T-helper 1 cell (primary cell): ENCODE results near the gene SUCLG2.

Experiments used
- DNase-seq, 5 donors: peaks; one replicate each; pipeline ENCODE4 v3.0.0-alpha.2; 2012 to 2020
- total RNA-seq, 4 donors: gene quantifications; one replicate each; lab custom pipeline; 2026; lab: John Stamatoyannopoulos, UW

SUCLG2 gene, protein sequence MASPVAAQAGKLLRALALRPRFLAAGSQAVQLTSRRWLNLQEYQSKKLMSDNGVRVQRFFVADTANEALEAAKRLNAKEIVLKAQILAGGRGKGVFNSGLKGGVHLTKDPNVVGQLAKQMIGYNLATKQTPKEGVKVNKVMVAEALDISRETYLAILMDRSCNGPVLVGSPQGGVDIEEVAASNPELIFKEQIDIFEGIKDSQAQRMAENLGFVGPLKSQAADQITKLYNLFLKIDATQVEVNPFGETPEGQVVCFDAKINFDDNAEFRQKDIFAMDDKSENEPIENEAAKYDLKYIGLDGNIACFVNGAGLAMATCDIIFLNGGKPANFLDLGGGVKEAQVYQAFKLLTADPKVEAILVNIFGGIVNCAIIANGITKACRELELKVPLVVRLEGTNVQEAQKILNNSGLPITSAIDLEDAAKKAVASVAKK
- total RNA-seq: 68.6 to 84.9 (median 74.3) reads per million in 4 donors

DNA sequence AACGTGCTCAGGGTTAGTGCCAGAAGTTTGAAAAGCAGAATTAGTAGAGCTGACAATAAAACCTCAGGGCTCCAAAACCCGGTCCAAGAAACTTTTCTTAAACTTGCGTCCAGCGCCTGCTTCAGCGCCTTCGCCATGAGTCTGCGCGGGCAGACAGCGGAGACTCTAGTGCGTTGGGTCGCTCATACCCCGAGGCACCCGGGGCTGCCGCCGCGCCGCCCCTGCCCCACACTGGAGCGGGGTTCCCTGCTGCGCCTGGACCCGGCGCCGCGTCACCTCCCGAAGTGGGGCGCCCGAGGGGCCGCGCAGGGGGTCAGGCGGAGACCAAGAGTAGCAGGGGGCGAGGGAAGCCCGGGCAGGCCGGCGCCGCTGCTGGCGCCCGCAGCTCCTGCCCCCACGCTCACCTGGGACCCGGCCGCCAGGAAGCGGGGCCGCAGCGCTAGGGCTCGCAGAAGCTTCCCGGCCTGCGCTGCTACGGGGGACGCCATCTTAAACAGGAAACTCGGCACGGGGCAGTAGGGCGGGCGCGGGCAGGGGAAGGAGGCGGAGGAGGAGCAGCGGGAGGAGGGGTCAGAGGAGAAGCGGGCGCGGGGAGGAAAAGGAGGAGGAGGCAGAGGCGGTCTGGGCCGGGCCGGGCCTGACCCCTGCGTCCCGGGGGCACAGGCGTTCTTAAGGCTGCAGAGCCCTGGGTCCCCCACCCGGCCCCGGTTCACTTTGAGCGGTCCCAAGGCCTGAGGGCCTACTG lies at the start of gene SUCLG2:
Gene SUCLG2 (minus strand): TSS at position 514 of the 745 bp plus-strand sequence. CDS start 26 bp downstream, at position 488.
- peak; percentile 69 to 85 (median 74) for DNase-seq

DNA sequence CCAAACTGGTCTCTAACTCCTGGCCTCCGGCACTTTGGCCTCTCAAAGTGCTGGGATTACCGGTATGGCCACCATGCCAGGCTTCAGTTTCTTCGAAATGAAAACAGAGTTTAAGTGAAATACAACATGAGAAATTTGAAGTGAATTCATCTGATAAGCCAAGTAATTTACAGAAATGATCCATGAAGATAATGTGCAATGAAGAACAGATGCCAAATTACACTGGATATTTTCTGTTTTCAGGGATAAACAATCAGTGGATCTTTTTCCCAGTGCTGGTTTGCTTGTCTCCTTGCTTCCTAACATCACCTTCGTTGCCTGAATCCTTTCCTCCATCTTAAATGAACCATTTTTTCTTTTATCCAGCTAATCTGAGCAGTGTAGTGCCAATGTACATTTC lies 46.2 kb upstream of the SUCLG2 start:
- DNase-seq: no peak

DNA sequence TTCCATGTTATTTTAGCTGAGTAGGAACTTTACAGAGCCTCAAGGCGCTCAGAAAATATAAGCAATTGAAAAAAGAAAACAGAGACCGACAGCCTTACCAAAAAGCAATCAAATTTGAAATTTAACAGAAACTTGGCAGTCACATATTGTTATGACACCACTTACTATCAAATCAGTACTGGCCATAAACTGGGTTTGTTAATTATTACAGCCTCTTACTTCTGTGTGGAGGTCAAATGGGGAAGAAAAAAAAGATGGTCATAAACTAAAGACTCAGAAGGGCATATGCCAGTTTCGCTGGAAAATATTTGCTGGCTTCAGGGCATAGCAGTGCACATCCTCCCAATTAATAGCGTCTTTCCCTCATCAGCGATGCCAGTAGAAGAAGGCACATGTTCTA lies 45.5 kb upstream of the SUCLG2 start:
- DNase-seq: no peak

DNA sequence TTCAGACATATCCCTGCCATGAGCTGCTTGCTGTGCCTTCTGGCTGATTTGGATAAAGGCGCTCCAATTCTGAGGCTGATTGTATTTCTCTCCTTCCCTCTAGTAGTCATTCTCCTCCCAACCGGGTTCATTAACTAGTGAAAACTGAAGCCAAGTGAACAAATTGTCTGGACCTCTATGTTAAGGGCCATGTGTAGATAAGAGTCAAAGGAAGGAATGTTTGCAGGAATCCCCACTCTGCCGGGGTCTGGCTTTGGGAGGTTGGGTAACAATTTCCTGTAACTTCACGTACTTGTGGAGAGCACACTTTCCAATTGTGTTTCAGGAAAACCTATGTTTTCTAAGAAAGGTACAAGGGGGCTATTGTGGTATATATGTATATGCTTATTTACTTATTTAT lies 38.2 kb upstream of the SUCLG2 start:
- DNase-seq: no peak

DNA sequence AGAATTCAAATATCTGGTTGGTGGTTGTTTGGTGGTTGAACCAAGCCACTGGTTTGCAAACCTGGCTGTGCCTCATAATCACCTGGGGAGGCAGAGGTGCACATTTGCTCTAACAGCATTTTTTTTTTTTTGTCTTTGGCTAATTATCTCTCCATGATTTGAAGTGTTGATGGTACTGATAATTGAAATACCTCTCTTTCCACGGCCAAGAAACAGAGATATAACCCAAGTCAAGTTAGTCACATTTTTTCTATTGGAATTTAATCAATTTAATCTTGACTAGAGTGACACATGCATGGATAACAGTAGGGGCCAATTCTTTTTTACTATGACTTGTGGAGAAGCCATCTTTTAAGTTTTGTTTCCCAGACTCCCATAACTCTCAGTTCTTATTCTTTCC lies 37.5 kb upstream of the SUCLG2 start:
- no peak for DNase-seq

DNA sequence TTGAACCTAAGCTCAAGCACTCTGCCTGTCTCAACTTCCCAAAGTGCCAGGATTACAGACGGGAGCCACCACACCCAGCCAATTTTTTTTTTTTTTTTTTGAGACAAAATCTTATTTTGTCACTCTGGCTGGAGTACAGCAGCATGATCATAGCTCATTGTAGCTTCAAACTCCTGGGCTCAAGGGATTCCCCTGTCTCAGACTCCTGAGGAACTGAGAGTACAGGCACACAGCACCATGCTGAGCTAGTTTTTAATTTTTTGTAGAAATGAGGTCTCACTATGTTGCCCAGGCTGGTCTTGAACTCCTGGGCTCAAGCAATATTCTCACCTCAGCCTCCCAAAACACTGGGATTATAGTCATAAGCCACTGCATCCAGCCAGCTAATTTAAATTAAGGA lies 36.8 kb upstream of the SUCLG2 start:
- no peak for DNase-seq

DNA sequence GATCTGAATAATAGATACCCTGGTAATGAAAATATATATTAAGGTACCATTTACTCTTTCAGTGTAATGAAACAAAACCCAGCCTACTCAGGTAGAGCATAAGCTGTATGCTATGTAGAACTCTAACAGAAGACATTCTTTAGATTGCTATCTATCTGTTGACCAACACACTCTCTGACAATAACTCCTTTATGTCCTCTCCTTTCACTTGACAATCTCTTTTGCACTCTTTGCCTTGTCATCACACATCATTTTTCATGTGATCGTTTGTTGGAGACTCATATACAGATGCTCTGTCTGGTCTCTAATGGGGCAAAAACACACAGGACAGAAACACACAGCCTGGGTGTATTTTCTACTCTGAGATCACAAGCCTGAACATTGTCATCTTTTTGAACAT lies 35.4 kb upstream of the SUCLG2 start:
- no peak for DNase-seq

DNA sequence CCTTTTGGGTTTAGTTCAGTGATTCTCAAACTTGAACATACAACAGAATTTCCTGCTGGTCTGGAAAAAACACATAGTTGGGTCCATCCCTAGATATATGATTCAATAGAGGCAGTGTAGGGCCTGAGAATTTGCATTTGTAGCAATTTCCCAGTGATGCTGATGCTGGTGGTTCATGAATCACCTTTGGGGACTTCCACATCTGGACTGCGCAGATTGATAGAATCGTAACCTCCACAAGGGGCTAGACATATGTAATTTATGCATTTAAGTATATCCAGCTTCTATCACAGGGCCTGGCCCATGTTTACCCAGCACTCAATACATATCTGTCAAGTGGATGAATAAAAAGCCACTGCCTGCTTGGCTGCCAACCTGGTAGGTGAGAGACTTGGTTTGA lies 33.8 kb upstream of the SUCLG2 start:
- no peak for DNase-seq

DNA sequence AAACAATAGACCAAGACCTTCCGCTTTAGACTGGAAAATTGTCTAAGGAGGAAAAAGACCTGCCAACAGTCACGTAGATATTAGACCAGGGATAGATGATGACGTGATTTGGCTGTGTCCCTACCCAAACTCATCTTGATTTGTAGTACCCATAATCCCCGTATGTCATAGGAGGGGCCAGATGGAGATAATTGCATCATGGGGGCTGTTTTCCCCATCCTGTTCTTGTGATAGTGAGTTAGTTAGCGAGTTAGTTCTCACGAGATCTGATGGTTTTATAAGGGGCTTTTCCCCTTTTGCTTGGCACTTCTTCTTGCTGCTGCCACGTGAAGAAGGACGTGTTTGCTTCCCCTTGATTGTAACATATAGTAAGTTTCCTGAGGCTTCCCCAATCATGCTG lies 31.7 kb upstream of the SUCLG2 start:
- DNase-seq: no peak

DNA sequence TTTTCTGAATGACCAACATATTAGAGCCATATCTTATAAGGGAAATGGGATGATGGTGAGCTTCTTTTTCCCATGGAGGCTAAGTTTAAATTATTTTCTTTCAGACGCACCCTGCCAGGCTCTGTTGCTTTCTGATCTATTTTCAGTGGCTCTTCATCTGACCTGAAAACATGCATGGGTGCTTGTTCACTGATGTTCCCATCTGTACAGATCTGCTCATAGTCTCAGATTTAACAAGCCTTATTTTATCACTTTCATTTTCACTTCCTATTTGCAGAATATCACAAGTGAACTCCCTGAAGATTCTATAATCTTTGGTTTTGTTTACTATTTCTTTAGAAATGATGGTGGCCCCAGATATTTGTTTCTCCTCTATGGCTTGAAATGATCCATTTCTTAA lies 31.1 kb upstream of the SUCLG2 start:
- peak in 1 of 5 donors; percentile 21 for DNase-seq

DNA sequence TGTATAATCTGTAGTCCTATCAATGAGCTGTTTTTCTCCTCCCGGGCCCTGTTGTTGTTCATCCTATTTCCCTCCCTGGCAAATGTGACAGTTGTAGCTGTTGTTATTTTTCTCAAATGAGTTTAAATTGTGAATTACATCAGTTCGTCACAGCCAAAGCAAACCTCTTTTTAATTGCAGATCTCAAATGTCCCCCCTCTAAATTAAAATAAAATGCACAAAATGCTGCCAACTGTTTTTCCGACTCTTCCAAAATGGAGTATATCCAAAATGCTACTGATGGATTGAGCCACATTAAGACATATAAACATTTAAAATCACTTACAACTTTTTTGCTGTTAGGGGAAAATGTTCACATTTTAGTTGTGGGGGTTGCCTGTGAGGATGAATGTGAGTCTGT lies 29.8 kb upstream of the SUCLG2 start:
- no peak for DNase-seq

DNA sequence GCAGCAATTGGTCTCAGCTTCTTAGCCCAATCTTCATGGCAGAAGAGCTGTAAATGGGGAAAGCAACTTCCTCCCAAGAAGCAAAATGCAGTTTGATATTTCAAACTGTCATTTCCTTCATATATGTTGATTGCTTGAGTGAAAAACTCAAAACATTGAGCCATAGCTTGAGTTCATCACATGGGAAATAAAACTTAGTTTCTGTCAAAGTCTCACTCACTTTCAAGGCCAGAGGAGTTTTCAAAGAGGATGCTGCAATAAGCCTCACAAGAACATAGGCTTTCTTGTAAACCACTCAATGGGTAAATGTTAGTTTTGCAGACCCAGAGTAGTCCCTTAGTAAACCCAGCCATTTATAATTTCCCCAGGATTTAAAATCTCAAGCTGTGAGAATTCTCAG lies 29.1 kb upstream of the SUCLG2 start:
- DNase-seq: no peak

DNA sequence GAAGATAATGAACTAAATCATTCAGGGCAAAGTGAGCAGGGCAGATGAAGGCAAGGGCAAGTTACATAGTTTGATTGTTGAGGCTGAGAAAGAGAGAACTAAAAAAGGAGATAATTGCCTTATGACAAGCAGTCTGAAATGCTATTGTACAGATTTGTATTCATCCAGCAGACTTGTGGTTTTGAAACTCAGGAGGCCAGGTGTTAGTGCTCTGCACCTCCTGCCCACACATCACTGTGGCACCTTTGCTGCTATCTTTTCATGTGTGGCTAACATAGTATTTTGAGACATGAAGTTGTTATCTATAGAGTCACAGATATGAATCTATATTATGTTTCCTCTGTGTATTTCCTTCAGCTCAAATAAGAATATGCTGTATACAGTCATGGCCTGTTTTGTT lies 24.3 kb upstream of the SUCLG2 start:
- no peak for DNase-seq

DNA sequence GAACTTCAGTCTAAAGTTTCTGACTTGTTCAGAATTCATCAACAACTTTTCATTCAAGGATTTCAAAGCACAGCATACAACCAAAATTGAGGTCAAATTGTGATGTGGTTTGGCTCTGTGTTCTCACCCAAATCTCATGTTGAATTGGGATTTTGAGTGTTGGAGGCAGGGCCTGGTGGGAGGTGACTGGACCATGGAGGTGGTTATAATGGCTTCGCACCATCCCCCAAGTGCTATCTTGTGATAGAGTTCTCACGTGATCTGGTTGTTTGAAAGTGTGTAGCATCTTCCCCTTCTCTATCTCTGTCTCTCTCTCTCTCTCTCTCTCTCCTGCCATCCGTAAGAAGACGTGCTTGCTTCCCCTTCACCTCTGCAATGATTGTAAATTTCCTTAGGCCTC lies 19.6 kb upstream of the SUCLG2 start:
- no peak for DNase-seq

DNA sequence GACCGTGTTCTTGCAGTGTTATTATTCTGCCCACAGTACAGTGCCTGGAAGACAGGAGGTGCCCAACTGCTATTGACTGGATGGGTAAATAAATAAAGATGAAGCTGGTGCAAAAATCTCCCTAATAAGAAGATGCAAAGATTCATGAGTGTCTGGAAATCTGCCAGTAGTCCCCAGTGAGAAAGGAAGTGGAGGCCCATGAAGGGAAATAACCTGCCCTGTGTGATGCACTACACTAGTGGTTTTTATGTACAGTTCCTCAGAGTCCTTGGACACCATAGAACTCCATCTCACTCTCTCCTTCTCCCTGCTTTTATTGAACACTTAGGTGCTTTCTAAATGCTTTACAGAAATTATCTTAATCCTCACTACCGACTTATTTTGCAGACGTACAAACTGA lies 8.3 kb upstream of the SUCLG2 start:
- DNase-seq: no peak

DNA sequence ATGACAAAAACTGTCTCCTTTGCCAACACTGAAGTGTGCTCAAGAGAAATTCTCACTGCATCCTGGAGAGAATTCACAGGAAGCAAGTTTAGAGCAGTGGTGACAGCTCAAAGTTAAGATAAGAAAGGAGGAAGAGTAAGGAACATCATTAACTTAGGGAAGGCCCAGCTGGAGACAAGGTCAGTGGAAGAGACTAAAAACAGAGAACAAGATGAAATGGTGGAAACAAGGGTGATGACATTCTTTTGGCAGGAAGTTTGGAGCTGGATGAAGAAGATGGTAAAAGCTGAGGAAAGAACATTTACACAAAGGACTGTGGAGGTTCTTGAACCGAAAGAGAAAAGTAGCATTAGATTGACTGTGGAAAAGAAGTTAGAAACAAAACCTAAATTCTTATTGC lies 6.7 kb upstream of the SUCLG2 start:
- no peak for DNase-seq

DNA sequence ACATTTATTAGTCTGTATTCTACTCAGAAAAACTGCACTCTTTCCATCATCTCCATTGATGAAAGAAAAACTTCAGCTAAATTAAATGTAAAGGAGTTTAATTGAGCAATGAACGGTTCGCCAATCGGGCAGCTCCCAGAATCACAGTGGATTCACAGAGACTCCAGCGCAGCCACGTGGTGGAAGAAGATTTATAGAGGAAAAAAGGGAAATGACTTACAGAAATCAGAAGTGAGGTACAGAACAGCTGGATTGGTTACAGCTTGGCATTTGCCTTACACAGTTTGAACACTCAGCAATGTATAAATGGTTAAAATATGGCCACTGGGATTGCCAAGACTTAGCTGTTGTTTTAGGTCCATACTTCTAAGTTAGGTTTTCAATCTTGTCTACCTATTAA lies 2.8 kb upstream of the SUCLG2 start:
- DNase-seq: no peak

DNA sequence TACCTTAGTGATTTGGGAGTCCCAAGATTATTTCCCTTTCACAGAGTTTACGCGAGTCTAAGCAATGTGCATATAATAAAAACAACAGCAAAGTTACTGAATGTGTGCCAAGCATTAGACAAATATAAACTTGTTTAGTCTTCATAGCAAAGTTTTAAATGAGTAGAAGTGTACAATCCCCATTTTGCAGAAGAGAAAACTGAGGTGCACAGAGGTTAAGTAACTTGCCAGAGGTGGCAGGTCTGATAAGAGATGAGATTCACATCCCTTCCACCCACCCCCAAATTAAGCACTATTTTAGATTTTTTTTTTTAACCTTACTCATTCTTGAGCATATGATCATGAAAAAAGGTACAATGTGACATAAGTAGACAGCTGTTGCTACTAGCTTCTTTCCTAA lies 2.2 kb upstream of the SUCLG2 start:
- DNase-seq: no peak

DNA sequence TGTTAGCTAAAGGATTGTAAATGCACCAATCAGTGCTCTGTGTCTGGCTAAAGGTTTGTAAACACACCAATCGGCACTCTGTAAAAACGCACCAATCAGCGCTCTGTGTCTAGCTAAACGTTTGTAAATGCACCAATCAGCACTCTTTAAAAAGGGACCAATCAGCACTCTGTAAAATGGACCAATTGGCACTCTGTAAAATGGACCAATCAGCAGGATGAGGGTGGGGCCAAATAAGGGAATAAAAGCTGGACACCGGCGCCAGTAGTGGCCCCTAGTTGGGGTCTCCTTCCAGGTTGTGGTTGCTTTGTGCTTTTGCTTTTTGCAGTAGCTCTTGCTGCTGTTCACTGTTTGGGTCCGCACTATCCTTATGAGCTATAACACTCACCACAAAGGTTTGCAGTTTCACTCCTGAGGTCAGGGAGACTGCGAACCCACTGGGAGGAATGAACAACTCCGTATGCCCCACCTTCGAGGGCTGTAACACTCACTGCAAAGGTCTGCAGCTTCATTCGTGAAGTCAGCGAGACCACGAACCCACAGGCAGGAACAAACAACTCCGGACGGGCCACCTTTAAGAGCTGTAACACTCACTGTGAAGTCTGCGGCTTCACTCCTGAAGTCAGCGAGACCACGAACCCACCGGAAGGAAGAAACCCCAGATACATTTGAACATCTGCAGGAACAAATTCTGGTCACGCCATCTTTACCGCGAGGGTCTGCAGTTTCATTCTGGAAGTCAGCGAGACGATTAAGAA lies 1.1 kb upstream of the SUCLG2 start:
- DNase-seq: peak; percentile 41 to 92 (median 61)

DNA sequence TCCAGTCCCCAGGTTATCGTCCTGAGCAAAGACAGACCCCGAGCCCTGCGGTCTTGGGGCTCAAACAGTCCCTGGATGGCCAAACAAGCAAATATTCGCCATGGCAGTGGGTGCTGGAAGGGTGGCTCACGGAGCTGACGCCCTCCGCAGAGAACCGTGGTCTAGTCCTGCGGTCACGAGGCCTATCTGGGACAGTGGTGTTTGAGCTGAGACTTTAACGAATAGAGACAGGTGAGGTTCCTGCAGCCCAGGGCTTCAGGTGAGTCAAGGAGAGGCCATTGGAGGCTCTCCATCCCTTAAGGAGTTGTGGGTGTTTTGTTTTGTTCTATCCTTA lies 399 bp upstream of the SUCLG2 start:
- DNase-seq: peak in 1 of 5 donors; percentile 5

DNA sequence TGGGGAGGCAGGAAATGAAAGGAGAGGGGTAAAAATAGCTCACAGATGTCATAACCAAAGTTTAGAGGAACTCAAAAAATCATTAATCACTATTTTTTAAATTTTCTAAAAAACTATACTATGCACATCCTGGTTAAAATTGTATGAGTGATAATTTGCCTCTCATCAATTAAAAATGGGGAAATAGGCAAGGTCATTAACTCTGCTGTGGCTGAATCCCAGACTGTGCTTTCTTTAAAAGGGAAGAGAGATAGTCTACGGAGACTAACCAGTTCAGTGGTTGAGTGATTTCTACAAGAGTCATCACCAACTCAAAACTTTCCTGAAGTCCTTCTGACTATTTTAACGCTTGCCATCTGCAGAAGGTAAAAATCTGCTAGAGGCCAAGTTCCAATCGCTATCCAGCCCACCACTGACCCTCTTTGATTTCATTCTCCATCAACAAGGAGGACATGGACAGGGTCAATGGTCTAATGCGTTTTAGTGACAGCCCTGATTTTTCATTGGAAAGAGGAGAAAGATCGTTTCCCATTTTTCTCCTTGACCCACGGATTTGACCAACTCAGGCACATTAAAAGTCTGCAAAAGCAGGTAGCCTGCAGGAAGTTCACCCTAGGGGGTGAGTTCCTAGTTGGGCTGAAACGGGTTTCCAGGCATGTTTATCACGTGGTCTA lies 850 bp downstream of the SUCLG2 start:
- DNase-seq: no peak

DNA sequence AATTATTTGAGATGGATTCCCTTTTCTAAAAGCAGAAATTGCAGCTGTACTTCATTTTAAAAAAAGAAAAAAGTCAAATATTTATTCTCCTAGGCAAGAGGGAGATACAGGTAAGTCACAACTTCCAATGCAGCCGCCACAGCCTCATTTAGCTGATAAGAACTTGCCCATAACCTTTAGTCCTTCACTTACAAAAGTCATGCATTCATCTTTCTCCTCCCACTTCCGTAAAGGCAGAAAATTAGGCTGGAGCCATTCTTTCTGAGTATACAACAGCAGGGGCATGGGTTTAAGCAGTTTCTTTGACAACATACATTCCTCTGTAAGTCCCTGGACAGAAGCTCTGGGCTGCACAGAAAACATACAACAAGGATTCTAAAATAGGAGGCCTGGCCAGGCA lies 4.3 kb downstream of the SUCLG2 start:
- no peak for DNase-seq

DNA sequence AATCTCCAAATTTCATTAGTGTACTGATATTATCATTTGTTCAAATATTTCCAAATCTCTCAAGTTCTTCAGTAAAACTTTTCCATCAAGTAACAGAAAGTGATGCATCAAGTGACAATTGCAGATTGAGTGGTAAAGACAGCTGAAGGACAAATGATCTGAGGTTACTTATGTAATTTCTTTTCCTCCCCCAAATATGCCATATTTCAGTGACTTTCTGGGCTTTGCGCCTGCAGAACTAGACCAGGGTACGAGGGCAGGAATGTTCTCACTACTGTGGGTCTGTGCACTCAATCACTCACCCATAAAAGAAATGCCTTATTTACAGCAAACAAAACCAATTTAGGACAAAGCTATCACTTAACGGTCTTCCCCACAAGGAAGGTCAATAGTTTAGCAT lies 4.7 kb downstream of the SUCLG2 start:
- no peak for DNase-seq
